ENCODE data around the gene NEUROD2.
"Not testable (repeated sequence)": the region's sequence is repeated elsewhere in the genome, so short reads cannot be mapped to it uniquely, and the experiment has no call there.

Gene NEUROD2

DNA sequence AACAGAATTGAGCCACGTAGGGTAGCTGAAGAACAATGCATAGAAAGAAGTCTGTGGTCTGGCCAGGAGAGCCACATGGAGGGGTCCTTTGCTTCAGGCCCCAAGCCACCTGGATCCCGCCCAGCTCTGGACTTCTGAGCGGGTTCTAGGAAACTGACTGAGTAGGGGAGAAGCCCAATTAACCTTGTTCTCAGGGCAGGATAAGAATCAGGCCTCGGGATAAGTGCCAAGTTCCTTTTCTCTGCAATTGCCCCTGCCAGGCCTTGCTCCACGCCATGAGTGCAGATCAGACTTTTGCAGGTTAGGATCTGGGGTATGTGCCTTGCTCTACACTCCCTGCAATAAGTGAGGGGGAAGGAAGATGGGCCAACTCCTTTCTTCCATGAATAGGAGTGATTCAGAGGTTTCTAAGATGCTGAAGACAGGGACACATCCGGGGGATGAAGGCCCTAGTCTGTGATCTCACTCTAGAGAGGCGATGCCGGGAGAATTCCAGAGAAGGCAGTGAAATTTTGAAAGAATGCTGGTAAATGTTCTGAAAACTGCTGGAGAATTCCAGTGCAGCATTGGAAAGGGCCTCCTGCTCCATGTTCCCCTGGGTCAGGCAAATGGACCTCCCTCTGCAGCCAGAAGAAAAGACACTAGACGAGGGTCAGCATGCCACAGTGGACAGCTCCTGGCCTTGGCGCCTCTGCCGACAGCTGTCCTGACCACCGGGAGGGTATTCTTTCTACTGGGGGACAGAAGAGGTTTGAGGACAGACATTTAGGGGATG lies 5.8 kb downstream of the NEUROD2 start:
- no peak for DNase-seq (ENCODE audit: low read depth)

DNA sequence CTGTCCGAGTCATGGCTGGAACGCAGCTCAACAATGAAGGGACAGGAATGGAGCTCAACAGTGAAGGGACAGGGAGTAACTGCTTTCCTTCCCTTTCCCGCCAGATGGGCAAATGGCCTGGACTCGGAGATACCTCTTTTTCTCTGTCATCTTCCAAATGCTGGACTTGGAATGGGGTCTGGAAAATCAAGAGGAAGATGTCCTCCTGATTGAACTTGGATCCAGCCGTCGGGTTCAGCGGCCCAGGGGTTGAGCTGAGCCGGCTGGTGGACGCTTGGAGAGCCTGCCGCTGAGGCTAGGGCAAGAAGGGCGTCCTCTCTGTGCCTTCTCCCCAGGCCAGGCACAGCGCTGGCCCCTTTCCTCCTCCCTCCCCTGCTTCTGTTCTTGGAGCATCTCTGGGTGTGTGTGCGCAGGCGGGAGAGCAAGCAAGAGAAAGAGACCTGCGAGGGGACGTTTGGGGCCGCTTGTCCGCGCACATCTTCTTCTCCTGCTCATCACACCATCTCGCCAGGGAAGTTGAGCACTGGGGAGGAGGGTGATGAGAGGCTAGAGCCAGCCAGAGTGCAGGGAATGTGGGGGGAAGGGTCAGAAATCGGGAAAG lies 6.6 kb downstream of the NEUROD2 start:
- no peak for DNase-seq (ENCODE audit: low read depth)

DNA sequence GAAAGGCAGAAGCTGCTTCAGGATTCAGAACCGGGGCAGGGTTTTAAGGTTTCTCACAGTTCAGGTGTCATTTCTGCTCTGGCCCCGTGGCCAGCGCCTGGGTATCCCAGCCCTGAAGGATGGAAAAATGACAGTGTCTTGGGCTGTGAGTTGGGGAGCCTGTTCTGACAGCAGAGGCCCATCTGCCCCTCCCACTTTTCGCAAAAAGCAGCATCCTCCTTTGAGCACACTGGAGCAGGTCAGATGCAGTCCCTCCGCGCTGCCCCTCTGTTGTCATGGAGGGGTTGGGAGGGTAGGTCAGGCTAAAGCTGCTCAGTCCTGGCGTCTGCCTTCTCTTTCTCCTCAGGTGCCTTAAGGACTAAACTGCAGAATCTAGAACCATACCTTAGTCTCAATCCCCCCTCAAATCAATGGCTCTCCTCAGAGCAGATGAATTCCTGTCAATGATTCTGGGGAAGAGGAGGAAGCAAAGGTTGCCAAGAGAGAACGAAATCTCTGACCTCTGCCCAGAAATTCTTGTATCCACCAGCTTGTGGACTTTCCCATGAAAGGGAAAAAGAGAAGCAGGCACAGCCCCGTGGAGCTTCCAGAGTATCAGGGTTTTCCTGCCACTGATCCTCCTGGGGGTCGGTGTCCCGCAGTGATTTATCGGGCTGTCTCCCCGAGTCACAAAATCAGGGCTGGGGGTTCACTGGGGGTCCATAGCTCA lies 7.3 kb downstream of the NEUROD2 start:
- no peak for DNase-seq (ENCODE audit: low read depth)

DNA sequence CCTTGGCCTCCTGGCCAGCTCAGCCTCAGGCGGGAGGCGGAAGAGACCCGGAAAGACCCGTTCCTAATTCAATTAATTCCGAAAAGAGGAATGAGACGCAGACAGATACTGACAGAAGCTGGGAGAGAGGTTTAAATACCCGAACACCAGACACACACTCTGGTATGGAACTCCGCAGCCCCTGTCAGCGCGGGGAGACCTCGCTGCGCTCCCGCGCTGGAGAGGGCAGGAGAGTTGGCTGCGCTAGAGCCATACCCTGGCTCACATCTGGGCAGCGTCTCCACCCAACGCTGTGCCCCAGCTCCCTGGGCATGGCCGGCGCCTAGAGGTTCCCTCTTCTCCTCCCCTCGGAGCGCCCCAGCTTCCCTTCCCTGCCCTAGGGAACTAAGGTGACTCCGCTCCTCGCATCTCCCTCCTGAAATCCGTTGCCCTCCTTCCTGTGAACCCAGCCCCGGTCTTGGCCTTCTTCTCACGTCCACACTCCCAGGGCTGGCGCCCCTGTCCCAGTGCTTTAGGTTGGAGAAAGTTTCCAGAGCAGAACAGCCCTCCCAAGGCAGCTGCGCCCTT lies 8.0 kb downstream of the NEUROD2 start:
- DNase-seq (ENCODE audit: low read depth) = no peak

DNA sequence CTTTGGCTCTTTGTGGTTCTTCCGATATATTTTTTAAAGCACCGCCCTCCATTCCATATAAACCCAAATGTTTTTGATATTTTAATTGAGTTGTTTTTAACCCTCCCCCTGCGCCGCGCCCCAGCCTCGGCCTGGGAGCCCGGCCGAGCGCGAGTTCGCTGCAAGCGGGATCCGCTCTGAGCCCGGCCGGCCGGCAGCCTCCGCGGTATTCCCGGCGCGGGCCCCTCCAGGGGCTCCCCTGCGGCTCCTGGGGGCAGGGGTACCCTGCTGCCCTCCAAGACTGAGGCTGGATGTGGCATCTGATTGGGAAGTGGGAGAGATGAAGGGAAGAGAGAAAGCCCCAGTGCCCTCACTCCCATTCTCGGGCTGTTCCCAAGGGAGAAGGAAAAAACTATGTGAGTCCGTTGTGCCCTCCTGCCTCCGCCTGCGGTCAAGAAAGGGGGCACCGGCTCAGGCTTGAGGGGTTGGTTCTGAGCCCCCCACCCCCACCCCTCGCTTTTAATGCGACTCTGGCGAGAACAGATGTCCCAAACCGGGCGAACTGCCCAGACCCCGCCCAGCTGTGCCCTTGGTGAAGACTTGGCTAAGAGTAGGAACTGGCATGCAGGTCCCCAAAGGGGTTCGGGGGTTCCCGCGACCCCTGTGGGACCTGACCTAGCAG lies 8.6 kb downstream of the NEUROD2 start:
- DNase-seq (ENCODE audit: low read depth) = no peak

DNA sequence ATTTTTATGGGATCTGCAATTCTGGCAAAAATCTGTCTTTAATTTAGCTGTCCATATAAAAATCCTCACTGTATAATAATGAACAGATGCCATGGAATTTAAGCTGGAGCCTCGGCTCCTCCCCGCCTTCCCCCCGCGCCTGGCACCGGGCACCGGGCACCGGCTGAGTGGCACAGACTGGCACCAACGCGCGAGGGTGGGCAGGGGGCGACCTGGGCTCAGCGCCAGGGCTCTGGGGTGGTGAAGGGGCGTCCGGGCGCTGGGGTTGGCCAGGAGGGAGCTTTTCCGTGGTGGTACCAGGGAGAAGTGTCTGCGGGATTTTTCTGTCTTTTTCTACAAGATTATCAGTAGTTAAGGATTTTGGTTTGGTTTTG lies 9.1 kb downstream of the NEUROD2 start:
- DNase-seq (ENCODE audit: low read depth) = no peak

DNA sequence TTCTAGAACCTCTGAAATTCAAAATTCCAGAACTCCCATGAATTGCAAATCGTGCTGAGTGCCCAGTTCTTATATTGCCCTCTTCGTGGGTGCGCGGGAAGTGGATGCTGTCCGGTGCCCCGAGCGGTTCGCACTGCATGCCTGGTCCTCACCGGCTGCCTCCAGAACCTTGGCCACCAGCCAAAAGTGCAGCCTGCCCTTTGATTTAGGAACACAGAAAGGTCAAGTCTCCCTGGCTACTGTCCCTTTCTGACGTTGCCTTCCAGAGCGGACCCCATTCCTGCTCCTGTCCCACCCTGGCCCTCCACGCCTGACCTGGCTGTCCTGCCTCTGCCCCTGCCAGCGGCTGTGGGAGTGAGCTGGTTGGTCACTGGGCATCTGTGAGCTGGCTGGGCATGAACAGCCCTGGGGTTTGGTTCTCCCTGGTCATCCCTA lies 9.7 kb downstream of the NEUROD2 start:
- no peak for DNase-seq (ENCODE audit: low read depth)

DNA sequence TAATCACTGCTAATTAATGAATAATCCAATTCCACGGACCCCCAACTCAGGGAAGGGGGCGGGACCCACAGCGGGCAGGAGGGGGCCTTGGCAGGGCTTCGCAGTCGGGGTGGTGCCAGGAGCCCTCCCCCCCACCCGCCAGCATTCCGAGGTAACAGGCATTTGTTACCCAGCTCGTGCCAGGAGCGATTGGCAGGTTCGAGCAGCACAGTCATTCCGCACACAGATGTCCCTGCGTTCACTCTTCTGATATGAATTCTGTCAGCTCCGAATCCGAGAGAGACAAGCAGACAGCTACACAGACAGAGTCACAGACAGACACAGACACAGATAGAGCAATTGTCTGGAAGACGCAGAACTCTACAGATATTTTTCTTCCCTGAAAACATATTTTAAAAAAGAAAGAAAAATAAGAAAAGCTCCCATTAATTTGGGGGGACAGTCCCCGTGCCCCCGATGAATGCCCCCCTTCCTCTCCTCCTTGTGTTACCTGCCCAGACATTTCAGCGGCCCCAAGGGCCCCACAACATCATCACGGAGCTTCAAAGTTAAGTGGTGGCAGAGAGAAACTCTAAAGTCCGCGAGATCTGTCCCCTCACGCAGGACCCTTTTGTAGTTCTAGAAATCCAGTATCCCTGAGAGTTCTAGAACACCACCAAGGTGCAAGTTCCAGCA lies 10.2 kb downstream of the NEUROD2 start:
- DNase-seq (ENCODE audit: low read depth) = no peak

DNA sequence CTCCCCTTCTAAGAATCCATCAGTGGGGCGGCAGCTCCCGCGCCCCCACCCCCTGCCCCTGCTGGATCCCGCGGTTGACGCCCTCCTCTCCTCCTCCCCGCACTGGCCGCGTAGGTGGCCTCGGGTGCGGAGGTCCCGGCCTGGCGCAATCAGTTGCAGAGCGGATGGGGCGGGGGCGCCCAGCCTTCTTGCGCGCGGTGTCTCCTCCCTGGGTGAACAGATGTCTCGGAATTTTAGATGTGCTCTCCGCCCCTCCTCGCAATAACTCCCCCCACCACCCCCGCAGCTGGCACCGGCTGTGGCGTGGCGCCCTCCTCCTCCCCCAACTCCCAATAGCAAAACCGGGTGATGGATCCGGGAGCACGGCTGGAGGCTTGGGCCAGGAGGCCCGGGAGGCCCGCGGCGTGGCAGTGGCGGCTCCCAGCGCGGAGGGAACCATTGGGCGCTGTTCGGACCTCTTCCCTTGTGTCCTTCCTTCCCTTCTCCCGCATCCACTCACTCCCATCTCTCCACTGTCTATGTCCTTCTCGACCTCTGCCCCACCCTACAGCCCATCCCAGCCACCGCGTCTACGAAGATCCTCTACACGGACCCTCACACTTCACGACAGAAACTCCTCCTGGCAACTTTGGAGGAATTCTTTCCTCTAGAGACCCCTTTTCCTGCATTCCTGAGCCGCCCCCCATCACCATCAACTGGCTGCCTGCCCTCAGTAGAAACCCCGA lies 11.0 kb downstream of the NEUROD2 start:
- no peak for DNase-seq (ENCODE audit: low read depth)

DNA sequence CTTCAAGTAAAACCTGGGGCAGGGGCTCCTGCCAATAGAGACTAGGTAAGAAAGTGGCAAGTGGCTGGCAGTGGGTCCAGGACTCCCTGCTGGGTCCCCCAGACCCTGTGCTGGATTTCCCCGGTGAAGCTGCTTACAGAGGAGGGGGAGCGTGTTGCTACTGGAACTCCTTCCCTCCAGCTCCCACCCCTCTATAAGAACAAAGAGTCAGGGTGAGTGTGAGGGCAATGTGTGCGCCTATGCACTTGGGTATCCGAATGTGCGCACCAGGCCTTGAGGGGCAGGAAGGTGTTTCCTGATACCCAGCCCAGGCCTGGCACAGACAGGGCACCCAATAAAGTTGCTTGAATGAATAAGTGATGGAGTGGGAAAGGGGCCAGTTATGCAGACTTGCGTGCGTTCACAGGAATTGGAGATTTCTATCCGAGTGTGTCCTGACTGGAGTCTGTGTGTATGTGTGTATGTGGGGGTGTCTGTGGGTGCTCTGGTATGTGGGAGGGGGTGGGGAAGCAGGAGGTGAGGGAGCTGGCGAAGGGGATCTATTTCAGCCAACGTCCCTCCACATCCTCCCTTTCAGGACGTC lies 11.7 kb downstream of the NEUROD2 start:
- DNase-seq (ENCODE audit: low read depth) = no peak

DNA sequence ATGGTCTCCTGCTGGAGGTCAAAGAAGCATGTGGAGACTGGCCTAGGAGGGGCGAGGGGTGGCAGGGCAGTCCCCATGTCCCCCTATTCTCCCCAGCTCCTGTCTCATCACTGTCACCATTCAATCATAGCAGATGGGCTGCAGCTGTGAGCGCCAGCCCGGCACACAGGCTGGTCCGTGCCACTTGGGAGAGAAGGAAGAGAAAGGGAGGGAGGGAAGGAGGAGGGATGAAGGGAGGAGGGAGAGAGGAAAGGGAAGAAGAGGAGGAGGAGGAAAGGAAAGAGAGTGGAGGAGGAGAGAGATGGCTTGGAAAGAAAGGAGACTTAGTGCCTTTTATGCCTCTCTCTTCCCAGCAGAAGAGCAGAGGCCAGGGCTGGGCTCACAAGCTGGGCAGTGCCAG lies 12.4 kb downstream of the NEUROD2 start:
- no peak for DNase-seq (ENCODE audit: low read depth)

DNA sequence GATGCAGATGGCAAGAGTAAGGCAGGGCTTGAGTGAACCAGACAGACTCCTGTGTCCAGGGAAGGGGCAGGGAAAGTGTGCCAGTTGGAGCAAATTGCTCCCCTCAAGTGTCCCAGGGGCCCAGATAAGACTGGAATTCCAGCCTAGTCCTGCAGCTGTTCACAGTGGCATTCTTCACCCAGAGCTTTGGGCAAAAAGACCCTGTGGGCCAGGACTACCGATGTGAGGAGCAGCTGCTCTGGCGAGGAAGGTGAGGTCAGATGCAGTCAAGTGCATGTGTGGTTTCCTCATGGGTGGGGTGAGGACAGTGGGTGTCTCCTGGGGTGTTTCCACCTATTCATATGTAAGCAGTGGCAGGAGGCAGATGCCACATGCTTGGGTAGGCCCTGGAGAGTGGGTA lies 14.3 kb downstream of the NEUROD2 start:
- DNase-seq (ENCODE audit: low read depth) = no peak

DNA sequence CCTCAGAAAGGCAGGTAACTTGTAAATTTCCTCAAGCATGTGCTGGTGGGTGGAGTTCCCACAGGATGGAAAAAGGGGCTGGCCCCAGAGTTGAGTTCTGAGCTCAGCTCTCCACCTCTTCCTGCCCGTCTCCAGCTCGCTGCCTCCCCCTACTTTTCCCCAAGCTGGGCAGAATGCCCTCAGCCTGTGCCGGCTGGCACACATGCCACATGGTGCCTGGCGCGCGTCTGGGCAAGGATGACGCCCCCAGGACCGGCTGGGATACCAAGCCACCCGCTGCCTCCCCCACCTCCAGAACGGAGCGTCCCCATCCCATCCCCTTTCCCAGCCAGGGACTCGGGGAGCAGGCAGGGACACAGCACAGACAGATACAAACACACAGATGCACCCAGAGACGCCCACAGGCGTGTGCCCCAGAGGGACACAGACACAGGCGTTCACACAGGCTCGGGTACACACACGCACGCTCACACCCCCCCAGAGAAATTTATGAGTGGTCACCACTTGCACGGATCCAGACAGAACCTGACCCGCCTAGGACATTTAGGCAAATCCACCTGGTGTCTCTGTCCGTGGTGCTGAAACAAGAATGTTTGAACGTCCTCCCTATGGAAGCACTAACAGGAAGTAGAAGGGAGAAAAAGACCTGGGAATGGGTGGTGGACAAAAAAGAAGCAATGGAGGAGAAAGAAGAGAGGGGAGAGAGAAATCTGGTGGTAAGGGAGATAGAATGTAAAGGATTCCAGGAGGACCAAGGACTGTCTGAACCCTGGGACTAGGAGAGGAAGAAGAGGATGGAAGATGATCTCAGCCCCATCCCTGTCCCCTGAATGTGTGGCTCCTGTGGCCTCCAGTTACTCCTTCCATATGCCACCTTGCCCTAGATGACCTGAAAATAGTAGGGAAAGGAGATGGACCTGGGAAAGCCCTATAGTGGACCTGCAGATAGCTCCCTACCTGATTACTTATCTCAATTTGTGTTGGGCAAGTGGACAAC lies 15.5 kb downstream of the NEUROD2 start:
- no peak for DNase-seq (ENCODE audit: low read depth)

DNA sequence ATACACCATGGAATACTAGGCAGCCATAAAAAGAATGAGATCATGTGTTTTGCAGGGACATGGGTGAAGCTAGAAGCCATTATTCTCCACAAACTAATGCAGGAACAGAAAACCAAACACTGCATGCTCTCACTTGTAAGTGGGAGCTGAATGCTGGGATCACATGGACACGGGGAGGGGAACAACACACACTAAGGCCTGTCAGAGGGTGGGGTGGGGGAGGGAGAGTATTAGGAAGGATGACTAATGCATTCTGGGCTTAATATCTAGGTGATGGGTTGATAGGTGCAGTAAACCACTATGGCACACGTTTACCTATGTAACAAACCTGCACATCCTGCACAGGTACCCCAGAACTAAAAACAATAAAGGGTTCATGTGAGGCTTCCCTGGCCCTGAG lies 17.5 kb downstream of the NEUROD2 start:
- not testable (repeated sequence) for DNase-seq (ENCODE audit: low read depth)

DNA sequence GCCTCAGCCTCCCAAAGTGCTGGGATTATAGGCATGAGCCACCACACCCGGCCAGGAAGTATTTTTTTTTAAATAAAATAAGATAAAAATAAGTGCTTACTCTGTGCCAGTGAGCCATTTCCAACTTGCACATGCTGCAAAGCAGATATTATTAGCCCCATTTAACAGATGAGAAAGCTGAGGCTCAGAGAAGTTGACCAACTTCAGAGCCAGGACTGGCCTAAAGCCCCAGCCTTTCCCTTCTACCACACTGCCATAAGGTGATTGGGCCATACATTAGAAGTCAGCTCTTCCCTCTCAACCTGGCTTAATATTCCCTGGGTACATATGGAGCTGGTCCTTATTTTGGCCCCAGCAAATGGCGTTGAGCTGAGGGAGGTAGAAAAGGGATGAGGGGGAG lies 25.1 kb downstream of the NEUROD2 start:
- DNase-seq (ENCODE audit: low read depth) = no peak

DNA sequence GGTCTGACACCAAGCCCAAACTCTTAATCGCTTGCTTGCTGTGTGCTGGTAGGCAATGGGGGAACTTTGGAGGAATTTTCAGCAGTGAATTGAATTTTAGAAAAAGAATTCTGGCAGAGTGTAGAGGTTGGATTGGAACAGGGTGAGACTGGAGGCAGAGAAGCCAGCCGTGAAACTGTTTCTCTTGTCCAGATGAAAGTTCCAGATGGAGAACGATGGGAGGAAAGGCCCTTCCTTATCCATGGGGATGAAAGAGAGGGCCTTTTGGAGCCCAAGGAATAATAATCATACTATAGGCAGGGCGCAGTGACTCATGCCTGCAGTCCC lies 26.0 kb downstream of the NEUROD2 start:
- no peak for DNase-seq (ENCODE audit: low read depth)

DNA sequence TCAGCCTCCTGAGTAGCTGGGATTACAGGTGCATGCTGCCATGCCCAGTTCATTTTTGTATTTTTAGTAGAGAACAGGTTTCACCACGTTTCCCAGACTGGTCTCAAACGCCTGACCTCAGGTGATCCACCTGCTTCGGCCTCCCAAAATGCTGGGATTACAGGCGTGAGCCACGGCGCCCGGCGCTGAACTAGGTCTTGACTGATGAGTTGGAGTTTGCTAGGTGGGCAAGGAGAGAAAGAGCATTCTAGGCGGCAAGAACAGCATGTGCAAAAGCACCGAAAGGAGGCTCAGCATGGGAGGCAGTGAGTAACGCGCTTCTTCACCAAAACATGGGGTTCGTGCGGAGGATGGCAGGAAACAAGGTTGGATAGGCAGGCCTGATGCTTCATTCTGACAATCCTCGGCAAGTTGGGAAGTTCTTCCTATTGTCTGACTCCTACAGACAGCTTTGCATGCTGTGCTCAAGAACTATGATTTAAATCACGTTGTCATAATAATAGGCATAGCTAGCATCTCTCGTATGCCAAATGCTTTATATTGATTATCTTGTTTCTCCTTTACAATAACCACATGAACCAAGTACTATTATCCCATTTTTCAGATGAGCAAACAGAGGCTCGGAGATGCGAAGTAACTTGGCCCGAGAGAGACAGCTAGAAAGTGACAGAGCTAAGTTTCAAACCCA lies 26.5 kb downstream of the NEUROD2 start:
- DNase-seq (ENCODE audit: low read depth) = no peak

DNA sequence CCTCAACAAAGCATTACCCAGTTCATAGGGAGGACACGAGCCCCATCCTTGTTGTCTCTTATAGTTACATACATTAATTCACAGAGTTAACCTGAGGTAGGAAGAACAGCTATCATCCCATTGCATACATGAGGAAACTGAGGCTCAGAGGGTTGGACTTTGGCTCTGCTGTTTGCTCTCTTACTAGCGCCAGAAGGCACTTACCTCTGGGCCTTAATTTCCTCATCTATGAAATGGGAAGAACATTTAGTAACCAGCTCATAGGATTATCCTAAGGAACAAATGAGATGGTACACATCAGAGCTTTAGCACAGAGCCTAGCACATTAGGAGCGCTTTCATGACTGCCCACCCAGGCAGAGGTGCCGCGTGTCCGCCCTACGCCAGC lies 27.6 kb downstream of the NEUROD2 start:
- DNase-seq (ENCODE audit: low read depth) = no peak

Data from activated T-cell treated with anti-CD3 and anti-CD28 coated beads for 48 hours (primary cell).